ENCODE results near the gene ANKRD36C. TPM values are rescaled to one million over a fixed set of nuclear protein-coding genes. Genes with fewer than 3 reads are reported as not detected.
A peak's percentile ranks its signal among the peaks of the same experiment; 100 is the strongest.
"Not testable (repeated sequence)": the region's sequence is repeated elsewhere in the genome, so short reads cannot be mapped to it uniquely, and the experiment has no call there.

Gene ANKRD36C
- total RNA-seq, 1 donor from 2014 or later, result 24.3 TPM

DNA sequence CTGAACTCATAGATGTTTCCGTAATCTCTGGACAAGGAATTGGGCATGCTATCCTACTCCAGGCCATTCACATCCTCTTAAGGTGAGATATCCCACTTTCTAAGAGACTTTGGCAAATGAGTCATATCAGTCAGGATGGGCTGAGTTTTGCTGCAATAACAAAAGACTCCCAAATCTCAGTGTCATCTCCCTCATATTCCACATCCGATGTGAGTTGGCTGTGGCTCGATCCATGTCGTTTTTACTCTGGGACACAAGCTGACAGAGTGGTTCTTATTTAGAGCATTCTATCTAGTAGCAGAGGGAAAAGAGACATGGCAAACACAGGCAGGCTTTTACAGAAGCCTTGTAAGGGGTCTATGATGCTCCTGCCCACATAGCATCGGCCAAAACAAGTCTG lies 14.6 kb upstream of the ANKRD36C start:
- intact Hi-C loops (cut with DNase I); H3K27ac ChIP-seq; ATAC-seq; H3K36me3 ChIP-seq; H3K4me1 ChIP-seq; H3K9me3 ChIP-seq; DNase-seq; H3K4me3 ChIP-seq: not testable (repeated sequence)
- H3K27me3 ChIP-seq, result peaks cover 15% of the 10 kb centered on the region

DNA sequence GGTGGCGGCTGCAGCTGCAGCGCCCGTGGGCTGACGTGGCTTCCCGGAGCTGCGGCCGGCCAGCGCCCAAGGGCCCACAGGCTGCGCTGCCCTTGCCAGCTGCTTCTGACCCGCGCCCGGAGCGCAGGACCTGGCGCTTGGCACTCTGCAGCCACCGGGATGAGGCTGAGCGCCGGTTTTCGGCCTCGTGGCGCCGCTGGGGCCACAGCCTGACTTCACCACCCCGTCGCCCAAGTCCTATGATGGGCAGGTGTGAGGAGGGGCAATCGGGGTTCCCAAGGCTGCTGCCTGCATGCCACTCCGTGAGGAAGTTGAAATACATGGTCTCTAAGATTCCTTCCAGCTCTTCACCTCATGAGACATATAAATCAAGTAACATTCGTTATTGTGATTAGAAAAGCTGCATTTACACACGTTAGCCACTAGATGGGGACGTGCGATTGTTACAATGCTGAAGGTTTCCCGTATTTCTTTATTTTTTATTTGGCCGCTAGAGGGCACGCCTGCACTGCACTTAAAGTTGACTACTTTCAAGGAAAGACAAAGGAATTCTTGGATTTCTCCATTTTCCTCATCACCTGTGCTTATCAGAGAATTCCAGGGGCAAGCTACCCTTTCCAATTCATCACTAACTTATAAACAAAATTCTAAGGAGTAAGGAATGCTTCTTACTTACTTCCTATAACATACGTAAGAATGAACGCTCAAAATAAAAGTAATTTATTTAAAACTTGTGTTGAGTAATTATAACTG lies 1.1 kb upstream of the ANKRD36C start:
- peak overlapping the region; percentile 70 for H3K4me3 ChIP-seq
- DNase-seq (peak; percentile 71), ATAC-seq (peak; percentile 95)
- H3K4me1 ChIP-seq; H3K27me3 ChIP-seq; H3K36me3 ChIP-seq; intact Hi-C loops (cut with DNase I); H3K9me3 ChIP-seq: not testable (repeated sequence)
- TF ChIP-seq, protein P1, sequence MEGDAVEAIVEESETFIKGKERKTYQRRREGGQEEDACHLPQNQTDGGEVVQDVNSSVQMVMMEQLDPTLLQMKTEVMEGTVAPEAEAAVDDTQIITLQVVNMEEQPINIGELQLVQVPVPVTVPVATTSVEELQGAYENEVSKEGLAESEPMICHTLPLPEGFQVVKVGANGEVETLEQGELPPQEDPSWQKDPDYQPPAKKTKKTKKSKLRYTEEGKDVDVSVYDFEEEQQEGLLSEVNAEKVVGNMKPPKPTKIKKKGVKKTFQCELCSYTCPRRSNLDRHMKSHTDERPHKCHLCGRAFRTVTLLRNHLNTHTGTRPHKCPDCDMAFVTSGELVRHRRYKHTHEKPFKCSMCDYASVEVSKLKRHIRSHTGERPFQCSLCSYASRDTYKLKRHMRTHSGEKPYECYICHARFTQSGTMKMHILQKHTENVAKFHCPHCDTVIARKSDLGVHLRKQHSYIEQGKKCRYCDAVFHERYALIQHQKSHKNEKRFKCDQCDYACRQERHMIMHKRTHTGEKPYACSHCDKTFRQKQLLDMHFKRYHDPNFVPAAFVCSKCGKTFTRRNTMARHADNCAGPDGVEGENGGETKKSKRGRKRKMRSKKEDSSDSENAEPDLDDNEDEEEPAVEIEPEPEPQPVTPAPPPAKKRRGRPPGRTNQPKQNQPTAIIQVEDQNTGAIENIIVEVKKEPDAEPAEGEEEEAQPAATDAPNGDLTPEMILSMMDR (IDR thresholded peaks at IDR 0.05), result peak; percentile 82
- H3K27ac ChIP-seq, result peak overlapping the region; percentile 86

DNA sequence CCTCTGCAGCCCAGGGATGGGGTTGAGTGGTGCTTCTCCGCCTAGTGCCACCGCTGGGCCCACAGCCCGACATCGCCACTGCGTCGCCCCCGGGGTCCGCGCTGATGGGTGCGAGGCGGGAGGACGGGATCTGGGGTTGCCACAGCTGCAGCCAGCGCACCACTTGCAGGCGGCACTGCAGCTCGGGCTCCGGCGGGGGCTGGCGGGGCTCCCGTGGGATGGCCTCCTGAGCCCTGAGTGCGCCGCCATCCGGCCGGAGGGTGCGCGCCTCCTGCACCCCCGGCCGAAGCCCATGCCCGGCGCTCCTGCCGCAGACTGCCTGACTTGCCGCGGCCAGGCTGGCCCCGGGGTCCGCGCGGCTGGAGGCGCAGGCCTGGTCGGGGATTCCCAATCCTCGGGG lies 478 bp upstream of the ANKRD36C start:
- H3K27me3 ChIP-seq; H3K4me1 ChIP-seq; intact Hi-C loops (cut with DNase I); H3K9me3 ChIP-seq; DNase-seq; H3K36me3 ChIP-seq: not testable (repeated sequence)
- H3K4me3 ChIP-seq, result peak overlapping the region; percentile 70
- peak; percentile 79 for ATAC-seq
- H3K27ac ChIP-seq, result peak overlapping the region; percentile 86

DNA sequence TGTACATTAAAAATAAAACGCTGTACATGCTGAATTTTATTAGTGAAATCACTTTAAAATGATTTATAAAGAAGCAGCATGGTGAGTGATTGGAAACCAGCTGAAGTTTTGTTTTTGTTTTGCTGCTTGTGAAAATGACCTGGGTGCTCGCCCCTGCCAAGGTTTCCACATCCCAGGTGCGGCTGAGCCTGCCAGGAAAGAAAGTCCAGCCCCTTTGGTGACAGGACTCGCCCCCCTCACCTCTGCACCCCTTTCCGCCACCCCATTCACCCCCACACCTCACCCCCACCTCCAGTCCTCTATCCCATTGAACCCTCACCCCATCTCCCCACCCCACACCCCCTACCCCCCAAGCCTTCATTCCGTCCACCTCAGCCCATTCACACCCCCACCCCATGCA lies 740 bp downstream of the ANKRD36C start:
- DNase-seq; H3K4me1 ChIP-seq; intact Hi-C loops (cut with DNase I); H3K9me3 ChIP-seq; H3K27ac ChIP-seq; H3K36me3 ChIP-seq; H3K27me3 ChIP-seq; ATAC-seq: not testable (repeated sequence)
- H3K4me3 ChIP-seq, result peak overlapping the region; percentile 31

DNA sequence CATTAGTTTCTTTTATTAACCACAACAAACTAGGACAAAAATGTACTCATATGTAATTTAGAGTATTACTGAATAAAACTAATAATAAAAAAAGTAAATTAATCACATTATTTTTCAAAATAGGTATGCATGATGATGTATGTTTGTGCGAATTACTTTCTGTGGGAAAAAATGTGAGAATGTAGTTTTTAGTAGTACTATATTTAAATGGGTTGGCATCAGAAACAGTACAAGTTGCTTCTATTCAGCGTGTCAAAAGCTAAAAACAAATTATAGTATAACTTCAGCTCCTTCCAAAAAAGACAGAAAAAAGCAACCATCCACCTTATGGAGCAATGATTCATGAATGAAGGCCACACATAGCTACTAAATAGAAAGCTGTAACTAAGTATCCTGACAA lies 40.0 kb downstream of the ANKRD36C start:
- H3K27ac ChIP-seq; H3K4me3 ChIP-seq; H3K4me1 ChIP-seq; DNase-seq; intact Hi-C loops (cut with DNase I); ATAC-seq; H3K27me3 ChIP-seq; H3K9me3 ChIP-seq: not testable (repeated sequence)
- peaks cover 16% of the 10 kb centered on the region for H3K36me3 ChIP-seq

DNA sequence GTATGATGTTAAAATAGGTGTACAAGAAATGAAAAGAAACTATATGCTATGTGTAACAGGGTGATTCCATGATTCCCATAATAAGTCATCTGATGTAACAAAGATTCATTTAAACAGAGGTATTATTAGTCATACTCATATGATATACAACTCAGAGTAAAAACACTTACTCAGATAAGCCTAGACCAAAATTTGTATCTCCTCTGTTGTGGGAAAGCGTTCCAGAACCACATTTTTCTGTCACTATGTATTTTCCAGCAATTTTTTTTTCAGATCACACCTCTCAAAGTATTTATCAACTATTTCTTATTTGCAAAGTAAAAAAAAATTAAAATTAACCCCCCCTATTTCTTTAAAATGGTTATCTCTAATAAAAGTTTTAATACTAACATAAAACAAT lies 43.6 kb downstream of the ANKRD36C start:
- intact Hi-C loops (cut with DNase I); H3K4me1 ChIP-seq; H3K4me3 ChIP-seq; H3K27ac ChIP-seq; H3K9me3 ChIP-seq; H3K27me3 ChIP-seq; DNase-seq; ATAC-seq: not testable (repeated sequence)
- H3K36me3 ChIP-seq, result peaks cover 16% of the 10 kb centered on the region

DNA sequence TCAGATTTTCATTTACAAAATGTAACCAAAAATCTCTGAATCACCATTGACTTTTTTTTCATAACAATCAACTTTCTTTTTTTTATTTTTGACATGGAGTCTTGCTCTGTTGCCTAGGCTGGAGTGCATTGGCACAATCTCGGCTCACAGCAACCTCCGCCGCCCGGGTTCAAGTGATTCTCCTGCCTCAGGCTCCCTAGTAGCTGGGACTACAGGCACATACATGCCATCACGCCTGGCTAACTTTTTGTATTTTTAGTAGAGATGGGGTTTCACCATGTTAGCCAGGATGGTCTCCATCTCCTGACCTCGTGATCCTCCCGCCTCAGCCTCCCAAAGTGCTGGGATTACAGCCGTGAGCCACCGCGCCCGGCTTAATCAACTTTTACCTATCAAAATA lies 51.7 kb downstream of the ANKRD36C start:
- intact Hi-C loops (cut with DNase I); H3K27me3 ChIP-seq; H3K27ac ChIP-seq; H3K9me3 ChIP-seq; H3K4me3 ChIP-seq; ATAC-seq; H3K4me1 ChIP-seq; H3K36me3 ChIP-seq: not testable (repeated sequence)
- peak; percentile 63 for DNase-seq

DNA sequence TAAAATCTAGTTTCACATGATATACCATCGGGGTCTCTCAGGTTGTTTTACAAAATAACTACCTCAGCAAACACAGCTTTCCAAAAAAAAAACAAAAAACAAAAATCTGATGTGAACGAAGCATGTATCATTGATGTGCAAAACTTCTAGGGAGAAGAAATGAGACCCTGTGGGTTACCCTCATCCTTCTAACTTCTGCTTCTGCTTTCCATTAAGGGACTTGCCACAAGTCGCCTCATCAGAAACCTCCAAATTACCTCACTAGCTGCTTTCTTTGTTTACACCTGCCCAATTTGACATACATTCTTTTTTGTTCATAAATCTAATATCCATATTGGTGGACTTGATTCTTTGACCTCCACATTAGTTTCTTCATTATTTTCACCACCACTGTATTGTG lies 60.9 kb downstream of the ANKRD36C start:
- H3K9me3 ChIP-seq; H3K4me1 ChIP-seq; H3K27ac ChIP-seq; intact Hi-C loops (cut with DNase I); DNase-seq; ATAC-seq; H3K27me3 ChIP-seq; H3K4me3 ChIP-seq: not testable (repeated sequence)
- peaks cover 18% of the 10 kb centered on the region for H3K36me3 ChIP-seq

DNA sequence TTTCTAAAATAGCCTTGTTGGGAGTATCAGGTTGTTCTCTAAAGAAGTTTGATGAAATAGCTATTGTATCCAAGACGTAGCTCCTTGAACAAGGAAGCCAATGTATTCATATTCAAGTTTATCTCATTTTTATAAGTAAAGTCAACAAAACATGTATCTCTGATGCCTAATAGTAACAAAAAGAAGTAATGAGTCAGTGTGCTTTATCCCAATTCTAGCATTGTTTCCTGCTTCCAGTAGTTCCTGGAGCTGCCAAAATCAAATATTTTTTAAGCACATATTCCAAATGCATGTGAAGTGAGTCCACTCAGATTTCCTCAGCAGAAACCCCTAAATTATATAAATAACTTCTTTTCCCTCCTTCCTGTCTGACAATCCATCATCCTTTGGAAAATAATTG lies 74.6 kb downstream of the ANKRD36C start:
- ATAC-seq; H3K9me3 ChIP-seq; H3K27me3 ChIP-seq; DNase-seq; intact Hi-C loops (cut with DNase I); H3K27ac ChIP-seq; H3K4me1 ChIP-seq; H3K4me3 ChIP-seq: not testable (repeated sequence)
- H3K36me3 ChIP-seq, result peaks cover 27% of the 10 kb centered on the region

DNA sequence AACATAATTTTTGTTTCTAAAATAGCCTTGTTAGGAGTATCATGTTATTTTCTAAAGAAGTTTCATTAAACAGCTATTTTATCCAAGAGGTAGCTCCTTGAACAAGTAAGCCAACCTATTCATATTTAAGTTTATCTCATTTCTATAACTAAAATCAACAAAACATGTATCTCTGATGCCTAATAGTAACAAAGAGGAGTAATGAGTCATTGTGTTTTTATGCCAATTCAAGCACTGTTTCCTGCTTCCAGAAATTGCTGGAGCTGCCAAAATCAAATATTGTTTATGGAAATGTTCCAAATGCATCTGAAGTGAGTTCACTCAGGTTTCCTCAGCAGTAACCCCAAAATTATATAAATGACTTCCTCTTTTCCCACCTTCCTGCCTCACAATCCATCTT lies 76.5 kb downstream of the ANKRD36C start:
- DNase-seq; H3K27me3 ChIP-seq; intact Hi-C loops (cut with DNase I); H3K27ac ChIP-seq; H3K4me3 ChIP-seq; H3K9me3 ChIP-seq; ATAC-seq; H3K4me1 ChIP-seq: not testable (repeated sequence)
- H3K36me3 ChIP-seq, result peaks cover 23% of the 10 kb centered on the region

DNA sequence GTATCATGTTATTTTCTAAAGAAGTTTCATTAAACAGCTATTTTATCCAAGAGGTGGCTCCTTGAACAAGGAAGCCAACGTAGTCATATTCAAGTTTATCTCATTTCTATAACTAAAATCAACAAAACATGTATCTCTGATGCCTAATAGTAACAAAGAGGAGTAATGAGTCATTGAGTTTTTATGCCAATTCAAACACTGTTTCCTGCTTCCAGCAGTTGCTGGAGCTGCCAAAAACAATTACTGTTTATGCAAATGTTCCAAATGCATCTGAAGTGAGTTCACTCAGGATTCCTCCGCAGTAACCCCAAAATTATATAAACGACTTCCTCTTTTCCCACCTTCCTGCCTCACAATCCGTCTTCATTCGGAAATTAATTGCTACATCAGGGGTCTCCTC lies 80.2 kb downstream of the ANKRD36C start:
- H3K9me3 ChIP-seq; H3K4me1 ChIP-seq; DNase-seq; H3K36me3 ChIP-seq; ATAC-seq; H3K4me3 ChIP-seq; intact Hi-C loops (cut with DNase I); H3K27ac ChIP-seq; H3K27me3 ChIP-seq: not testable (repeated sequence)

DNA sequence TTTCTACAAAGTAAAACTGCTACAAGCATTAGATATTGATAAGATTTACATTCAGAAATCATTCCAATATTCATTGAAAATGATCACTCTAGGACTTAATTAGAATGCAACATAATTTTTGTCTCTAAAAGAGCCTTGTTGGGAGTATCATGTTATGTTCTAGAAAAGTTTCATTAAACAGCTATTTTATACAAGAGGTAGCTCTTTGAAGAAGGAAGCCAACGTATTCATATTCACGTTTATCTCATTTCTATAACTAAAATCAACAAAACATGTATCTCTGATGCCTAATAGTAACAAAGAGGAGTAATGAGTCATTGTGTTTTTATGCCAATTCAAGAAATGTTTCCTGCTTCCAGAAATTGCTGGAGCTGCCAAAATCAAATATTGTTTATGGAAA lies 97.2 kb downstream of the ANKRD36C start:
- not testable (repeated sequence) for H3K27ac ChIP-seq, DNase-seq

DNA sequence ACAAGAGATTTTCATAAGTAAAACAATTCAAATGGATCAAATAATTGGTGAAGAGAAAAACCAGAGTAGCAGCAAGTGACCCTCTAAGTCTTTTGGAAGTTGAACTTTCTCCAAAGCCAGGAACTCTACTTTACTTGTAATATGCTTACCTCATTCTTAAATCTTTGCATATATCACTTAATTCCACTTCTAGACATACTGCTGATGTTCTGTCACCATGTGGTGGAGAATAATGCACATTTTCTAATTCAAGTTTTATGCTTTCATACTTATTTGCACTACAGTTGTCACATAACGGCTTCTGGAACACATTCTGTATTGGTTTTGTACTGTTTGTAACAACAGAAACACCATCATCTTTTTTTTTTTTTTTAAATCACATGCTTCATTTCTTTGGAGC lies 123.7 kb downstream of the ANKRD36C start:
- intact Hi-C loops (cut with DNase I); H3K4me1 ChIP-seq; H3K27me3 ChIP-seq; H3K9me3 ChIP-seq; H3K27ac ChIP-seq; DNase-seq; H3K4me3 ChIP-seq; ATAC-seq; H3K36me3 ChIP-seq: not testable (repeated sequence)

More for the DNA sequence above, 97.2 kb downstream of the ANKRD36C start:
- H3K9me3 ChIP-seq; H3K27me3 ChIP-seq; H3K36me3 ChIP-seq; ATAC-seq; intact Hi-C loops (cut with DNase I); H3K4me3 ChIP-seq; H3K4me1 ChIP-seq: not testable (repeated sequence)
